HEK293 (cell line): ENCODE measurements around the gene CD3D.

Experiments
- CTCF ChIA-PET: fragments of 350-600 bp; formaldehyde crosslinking; extraction: SDS; loops from one replicate; lab custom pipeline; 2021; ENCODE audit warnings: antibody characterized with exemption; lab: Yijun Ruan, JAX
- POLR2A ChIA-PET: fragments of 300-600 bp; formaldehyde crosslinking; extraction: SDS; loops from one replicate; lab custom pipeline; 2020; ENCODE audit warnings: antibody characterized with exemption, inconsistent platforms; lab: Yijun Ruan, JAX
- H3K27ac ChIP-seq: fragments of 200-500 bp; sonication (Bioruptor generic); 2 replicates; pipeline ENCODE4 v1.5.1; 2014; ENCODE audit warnings: low read depth, low read length, control low read depth, inconsistent platforms; ENCODE audit errors: extremely low read depth
- H3K36me3 ChIP-seq, 2 experiments: fragments of 200-500 bp in 1 of 2; sonication (Bioruptor generic) in 1 of 2; 1 replicate in 1 of 2; 2 replicates in 1 of 2; pipeline ENCODE4 v1.5.1; 2014 to 2017; ENCODE audit warnings: inconsistent platforms in 2 of 2, low read length in 2 of 2; ENCODE audit not compliant: control insufficient read depth in 2 of 2, insufficient read depth in 1 of 2
- H3K4me1 ChIP-seq: fragments of 200-500 bp; sonication (Bioruptor generic); 2 replicates; pipeline ENCODE4 v1.5.1; 2014; ENCODE audit warnings: mild to moderate bottlenecking, low read length, inconsistent platforms; ENCODE audit not compliant: control insufficient read depth, insufficient read depth
- H3K4me3 ChIP-seq: 2 replicates; pipeline ENCODE4 v1.5.1; 2011; ENCODE audit warnings: low read depth, mild to moderate bottlenecking, control low read depth, low read length, moderate library complexity
- H3K9me3 ChIP-seq: fragments of 200-500 bp; sonication (Bioruptor generic); 2 replicates; pipeline ENCODE4 v1.5.1; 2014; ENCODE audit warnings: low read depth, low read length, inconsistent platforms; ENCODE audit not compliant: control insufficient read depth, insufficient read depth
- KLF1 ChIP-seq: fragments of 450-650 bp; formaldehyde crosslinking; IDR thresholded peaks from 2 replicates; pipeline ENCODE4 v1.5.1; 2016; ENCODE audit warnings: missing biosample characterization, missing genetic modification characterization
- MEIS1 ChIP-seq: sonication (generic); formaldehyde crosslinking; IDR thresholded peaks from 2 replicates; pipeline ENCODE4 v1.8.1; 2022; ENCODE audit warnings: missing genetic modification reagents, mild to moderate bottlenecking, borderline replicate concordance
- SP3 ChIP-seq: fragments of 450-650 bp; formaldehyde crosslinking; IDR thresholded peaks from 2 replicates; pipeline ENCODE4 v1.5.1; 2016; ENCODE audit warnings: missing biosample characterization, missing genetic modification characterization
- ZNF10 ChIP-seq: fragments of 450-650 bp; formaldehyde crosslinking; IDR thresholded peaks from 2 replicates; pipeline ENCODE4 v1.5.1; 2017; ENCODE audit warnings: missing biosample characterization, missing genetic modification characterization
- ZNF114 ChIP-seq: fragments of 450-650 bp; formaldehyde crosslinking; IDR thresholded peaks from 2 replicates; pipeline ENCODE4 v1.5.0; 2017; ENCODE audit warnings: missing biosample characterization, missing genetic modification characterization
- ZNF169 ChIP-seq: fragments of 450-650 bp; formaldehyde crosslinking; IDR thresholded peaks from 2 replicates; pipeline ENCODE4 v1.5.1; 2016; ENCODE audit warnings: missing biosample characterization, missing genetic modification characterization
- ZNF223 ChIP-seq: fragments of 450-650 bp; formaldehyde crosslinking; IDR thresholded peaks from 2 replicates; pipeline ENCODE4 v1.5.1; 2016; ENCODE audit warnings: missing biosample characterization, missing genetic modification characterization
- ZNF391 ChIP-seq: fragments of 450-650 bp; formaldehyde crosslinking; IDR thresholded peaks from 2 replicates; pipeline ENCODE4 v1.5.1; 2016; ENCODE audit warnings: low read depth, missing biosample characterization, missing genetic modification characterization, borderline replicate concordance
- ZNF394 ChIP-seq: fragments of 450-650 bp; formaldehyde crosslinking; IDR thresholded peaks from 2 replicates; pipeline ENCODE4 v1.5.1; 2016; ENCODE audit warnings: missing biosample characterization, missing genetic modification characterization, mild to moderate bottlenecking, moderate library complexity, borderline replicate concordance
- ZNF544 ChIP-seq: fragments of 450-650 bp; formaldehyde crosslinking; IDR thresholded peaks from 2 replicates; pipeline ENCODE4 v1.5.0; 2017; ENCODE audit warnings: missing biosample characterization, missing genetic modification characterization
- ZNF629 ChIP-seq: fragments of 450-650 bp; formaldehyde crosslinking; IDR thresholded peaks from 2 replicates; pipeline ENCODE4 v1.5.1; 2017; ENCODE audit warnings: missing biosample characterization, missing genetic modification characterization
- ZNF664 ChIP-seq: fragments of 450-650 bp; formaldehyde crosslinking; IDR thresholded peaks from 2 replicates; pipeline ENCODE4 v1.5.1; 2016; ENCODE audit warnings: missing biosample characterization, missing genetic modification characterization
- ZNF76 ChIP-seq: fragments of 450-650 bp; formaldehyde crosslinking; IDR thresholded peaks from 2 replicates; pipeline ENCODE4; 2016; ENCODE audit warnings: low read depth, missing biosample characterization, missing genetic modification characterization, borderline replicate concordance
- ZNF791 ChIP-seq: fragments of 450-650 bp; formaldehyde crosslinking; IDR thresholded peaks from 2 replicates; pipeline ENCODE4 v1.5.1; 2016; ENCODE audit warnings: missing biosample characterization, missing genetic modification characterization
- TF ChIP-seq, protein P1 (sequence below): fragments of 450-650 bp; formaldehyde crosslinking; IDR thresholded peaks from 2 replicates; pipeline ENCODE4 v1.5.1; 2016; ENCODE audit warnings: missing biosample characterization, missing genetic modification characterization, borderline replicate concordance

The CD3D gene

DNA sequence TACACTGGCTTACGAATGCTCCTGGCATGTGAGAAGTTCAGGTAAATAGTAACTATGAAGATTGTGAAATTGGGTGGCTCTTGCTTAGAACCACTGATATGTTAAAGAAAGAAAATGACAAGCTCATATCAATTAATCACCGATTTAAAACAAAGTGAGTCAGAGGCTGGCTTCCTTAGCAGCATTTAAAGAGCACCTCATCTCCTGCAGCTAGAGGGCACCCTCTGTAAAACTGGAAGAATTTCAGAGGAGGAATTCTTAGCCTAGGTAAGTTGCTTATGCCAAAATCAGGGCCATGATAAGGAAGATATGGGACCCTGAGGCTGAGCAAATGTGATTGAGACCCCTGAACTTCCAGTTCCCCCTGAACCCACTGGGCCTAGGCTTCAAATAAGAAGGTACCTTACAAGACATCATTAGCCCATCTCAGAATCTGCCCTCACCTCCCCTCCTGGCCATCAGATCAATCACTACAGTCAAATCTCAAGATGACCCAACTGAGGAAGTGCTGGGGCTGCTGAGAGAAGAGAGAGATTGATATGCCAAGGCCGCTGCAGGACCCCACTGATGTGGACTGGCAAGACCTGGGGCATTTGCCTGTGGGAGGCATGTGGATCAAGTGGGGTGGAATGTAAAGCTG is 46.6 kb downstream of the CD3D start:
- TF ChIP-seq ZNF544, result no peak
- TF ChIP-seq ZNF391, result no peak
- no peak for TF ChIP-seq ZNF629 (tag by site-specific recombination)
- TF ChIP-seq ZNF169, result no peak
- TF ChIP-seq ZNF76 (tag by site-specific recombination), result no peak
- TF ChIP-seq ZNF223 (tag by site-specific recombination), result no peak
- CTCF ChIA-PET, result interaction anchor here (0.6 to 1.9 kb wide), 29 partner anchors 8 to 489 kb away, joined by 3 to 9 read pairs (median 4); partner anchors contain the start of genes CD3E and MPZL3
- Histone ChIP-seq H3K4me3 (no peak overlapping the region), H3K9me3 (no peaks in the 10 kb centered on the region), H3K36me3 (no peaks in the 10 kb centered on the region), H3K4me1 (no peaks in the 10 kb centered on the region), H3K27ac (no peak overlapping the region)
- POLR2A ChIA-PET, result interaction anchor here (1.3 kb wide), 1 partner anchor 44 kb away, joined by 3 read pairs; the partner anchor contains the start of gene MPZL3

DNA sequence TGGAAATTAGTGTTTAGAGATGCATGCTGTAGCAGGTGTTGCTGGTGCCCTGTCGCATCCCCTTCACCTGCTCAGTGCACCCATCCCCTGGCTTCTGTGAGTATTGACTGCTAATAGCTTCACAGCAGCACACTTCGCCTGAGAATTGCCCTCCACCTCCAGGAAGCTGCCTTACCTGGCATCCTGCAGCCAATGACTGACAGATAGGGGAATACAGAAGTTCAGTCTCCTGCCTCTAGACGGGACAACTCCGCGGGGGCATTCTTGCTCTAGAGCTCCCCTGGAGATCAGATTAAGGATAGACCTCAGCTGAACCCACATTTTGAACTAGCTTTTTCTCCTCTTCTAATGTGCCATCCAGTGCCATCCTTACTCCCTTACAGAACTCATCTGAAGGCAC is 47.3 kb downstream of the CD3D start:
- Histone ChIP-seq H3K9me3 (no peaks in the 10 kb centered on the region), H3K27ac (no peak overlapping the region), H3K36me3 (no peaks in the 10 kb centered on the region), H3K4me1 (no peaks in the 10 kb centered on the region), H3K4me3 (no peak overlapping the region)
- POLR2A ChIA-PET, result interaction anchor here (1.3 kb wide), 1 partner anchor 43 kb away, joined by 3 read pairs; the partner anchor contains the start of gene MPZL3
- CTCF ChIA-PET, result interaction anchor here (0.6 to 1.9 kb wide), 29 partner anchors 8 to 488 kb away, joined by 3 to 9 read pairs (median 4); partner anchors contain the start of genes CD3E and MPZL3
- no peak for TF ChIP-seq ZNF394
- TF ChIP-seq ZNF114, result no peak
- TF ChIP-seq MEIS1 (CRISPR knock-in tag), result no peak
- TF ChIP-seq ZNF10 (tag by site-specific recombination), result 0 out of 2 replicates have a peak, but pooled peaks have one; percentile 29
- TF ChIP-seq KLF1 (tag by site-specific recombination), result no peak
- TF ChIP-seq ZNF791 (tag by site-specific recombination), result no peak
- no peak for TF ChIP-seq SP3

DNA sequence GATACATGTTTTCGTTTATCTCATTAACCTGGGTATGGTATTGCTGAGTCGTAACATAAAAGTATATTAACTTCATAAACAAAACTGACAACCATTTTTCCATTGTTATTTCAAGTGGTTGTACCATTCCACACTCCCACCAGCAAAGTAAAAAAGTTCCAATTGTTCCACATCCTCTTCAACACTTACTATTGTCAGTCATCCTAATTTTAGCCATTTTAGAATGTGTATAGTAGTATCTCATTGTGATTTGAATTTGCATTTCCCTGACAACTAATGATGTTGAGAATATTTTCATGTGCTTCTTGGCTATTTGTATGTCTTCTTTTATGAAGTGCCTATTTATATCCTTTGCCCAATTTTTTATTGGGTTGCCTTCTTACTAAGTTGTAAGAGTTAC is 48.5 kb downstream of the CD3D start:
- no peak overlapping the region for H3K27ac ChIP-seq
- CTCF ChIA-PET, result interaction anchor here (0.6 to 0.7 kb wide), 4 partner anchors 8 to 233 kb away, joined by 3 to 5 read pairs (median 4); partner anchors contain the start of gene ATP5MG

More for the DNA sequence above, 48.5 kb downstream of the CD3D start:
- TF ChIP-seq ZNF664 (tag by site-specific recombination), result peak; percentile 96
- TF ChIP-seq, protein P1, sequence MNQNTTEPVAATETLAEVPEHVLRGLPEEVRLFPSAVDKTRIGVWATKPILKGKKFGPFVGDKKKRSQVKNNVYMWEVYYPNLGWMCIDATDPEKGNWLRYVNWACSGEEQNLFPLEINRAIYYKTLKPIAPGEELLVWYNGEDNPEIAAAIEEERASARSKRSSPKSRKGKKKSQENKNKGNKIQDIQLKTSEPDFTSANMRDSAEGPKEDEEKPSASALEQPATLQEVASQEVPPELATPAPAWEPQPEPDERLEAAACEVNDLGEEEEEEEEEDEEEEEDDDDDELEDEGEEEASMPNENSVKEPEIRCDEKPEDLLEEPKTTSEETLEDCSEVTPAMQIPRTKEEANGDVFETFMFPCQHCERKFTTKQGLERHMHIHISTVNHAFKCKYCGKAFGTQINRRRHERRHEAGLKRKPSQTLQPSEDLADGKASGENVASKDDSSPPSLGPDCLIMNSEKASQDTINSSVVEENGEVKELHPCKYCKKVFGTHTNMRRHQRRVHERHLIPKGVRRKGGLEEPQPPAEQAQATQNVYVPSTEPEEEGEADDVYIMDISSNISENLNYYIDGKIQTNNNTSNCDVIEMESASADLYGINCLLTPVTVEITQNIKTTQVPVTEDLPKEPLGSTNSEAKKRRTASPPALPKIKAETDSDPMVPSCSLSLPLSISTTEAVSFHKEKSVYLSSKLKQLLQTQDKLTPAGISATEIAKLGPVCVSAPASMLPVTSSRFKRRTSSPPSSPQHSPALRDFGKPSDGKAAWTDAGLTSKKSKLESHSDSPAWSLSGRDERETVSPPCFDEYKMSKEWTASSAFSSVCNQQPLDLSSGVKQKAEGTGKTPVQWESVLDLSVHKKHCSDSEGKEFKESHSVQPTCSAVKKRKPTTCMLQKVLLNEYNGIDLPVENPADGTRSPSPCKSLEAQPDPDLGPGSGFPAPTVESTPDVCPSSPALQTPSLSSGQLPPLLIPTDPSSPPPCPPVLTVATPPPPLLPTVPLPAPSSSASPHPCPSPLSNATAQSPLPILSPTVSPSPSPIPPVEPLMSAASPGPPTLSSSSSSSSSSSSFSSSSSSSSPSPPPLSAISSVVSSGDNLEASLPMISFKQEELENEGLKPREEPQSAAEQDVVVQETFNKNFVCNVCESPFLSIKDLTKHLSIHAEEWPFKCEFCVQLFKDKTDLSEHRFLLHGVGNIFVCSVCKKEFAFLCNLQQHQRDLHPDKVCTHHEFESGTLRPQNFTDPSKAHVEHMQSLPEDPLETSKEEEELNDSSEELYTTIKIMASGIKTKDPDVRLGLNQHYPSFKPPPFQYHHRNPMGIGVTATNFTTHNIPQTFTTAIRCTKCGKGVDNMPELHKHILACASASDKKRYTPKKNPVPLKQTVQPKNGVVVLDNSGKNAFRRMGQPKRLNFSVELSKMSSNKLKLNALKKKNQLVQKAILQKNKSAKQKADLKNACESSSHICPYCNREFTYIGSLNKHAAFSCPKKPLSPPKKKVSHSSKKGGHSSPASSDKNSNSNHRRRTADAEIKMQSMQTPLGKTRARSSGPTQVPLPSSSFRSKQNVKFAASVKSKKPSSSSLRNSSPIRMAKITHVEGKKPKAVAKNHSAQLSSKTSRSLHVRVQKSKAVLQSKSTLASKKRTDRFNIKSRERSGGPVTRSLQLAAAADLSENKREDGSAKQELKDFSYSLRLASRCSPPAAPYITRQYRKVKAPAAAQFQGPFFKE (tag by site-specific recombination), result no peak
- Histone ChIP-seq H3K36me3 (no peaks in the 10 kb centered on the region), H3K4me3 (no peak overlapping the region), H3K4me1 (no peaks in the 10 kb centered on the region), H3K9me3 (no peaks in the 10 kb centered on the region)
- POLR2A ChIA-PET, result no interaction called here
